Esophagus squamous epithelium (tissue), 4 donors: ENCODE results near the gene SEC31A.

Experiments
- CTCF ChIP-seq, 6 experiments: fragments of 450-650 bp in 4 of 6; fragments of 200-600 bp in 2 of 6; sonication (generic) in 2 of 6; IDR thresholded peaks; one replicate each; pipeline ENCODE4 v1.5.1; 2016 to 2019; ENCODE audit warnings: antibody characterized with exemption in 6 of 6, mild to moderate bottlenecking in 4 of 6, moderate library complexity in 4 of 6
- POLR2A ChIP-seq, 4 donors: fragments of 450-650 bp; IDR thresholded peaks; one replicate each; pipeline ENCODE4 v1.6.1; 2017; ENCODE audit warnings: antibody characterized with exemption in 4 of 4, mild to moderate bottlenecking in 4 of 4, moderate library complexity in 3 of 4

GRCh38 chr4:82839624-82840023, 51.3 kb downstream of the SEC31A start:
- no peak for TF ChIP-seq CTCF (IDR thresholded peaks at IDR 0.05)
- TF ChIP-seq POLR2A (IDR thresholded peaks at IDR 0.05) = no peak
